HT1080 (cell line): ENCODE data around the gene ERN1. TPM values are rescaled to one million over a fixed set of nuclear protein-coding genes. Genes with fewer than 3 reads are reported as not detected.
"Not testable (repeated sequence)": the region's sequence is repeated elsewhere in the genome, so short reads cannot be mapped to it uniquely, and the experiment has no call there.

ENCODE experiments used
- DNase-seq: peaks from one replicate; pipeline ENCODE4 v3.0.0-alpha.2; 2015; ENCODE audit warnings: low read depth
- total RNA-seq: library from RNA; depleted of rRNA; stranded (reverse); fragments of >200 nt; shearing (Covaris generic); gene quantifications from 2 replicates; pipeline ENCODE4 v1.2.3, GENCODE V29; 2014

The ERN1 gene
- total RNA-seq, 1 experiment from 2014 or later: 2.5 TPM

DNA sequence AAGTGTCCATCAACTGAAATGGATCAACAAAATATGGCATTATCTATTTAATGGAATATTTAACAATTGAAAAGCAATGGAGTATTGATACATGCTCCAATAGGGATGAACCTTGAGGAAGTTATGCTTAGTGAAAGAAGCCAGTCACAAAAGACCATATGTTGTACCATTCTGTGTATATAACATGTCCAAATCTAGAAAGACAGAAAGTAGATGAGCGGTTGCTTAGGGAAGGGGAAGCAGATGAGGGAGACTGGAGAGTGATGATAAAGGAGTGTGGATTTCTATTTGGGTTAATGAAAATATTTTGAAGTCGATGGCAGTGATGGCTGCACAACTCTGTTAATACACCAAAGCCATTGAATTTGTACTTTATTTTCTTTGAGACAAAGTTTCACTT, 8.5 kb upstream of the ERN1 start:
- DNase-seq: no peak

GRCh38 chr17:64135000-64135399, 5.1 kb upstream of the ERN1 start:
- no peak for DNase-seq

GRCh38 chr17:64134216-64134970, 4.4 kb upstream of the ERN1 start:
- no peak for DNase-seq

DNA sequence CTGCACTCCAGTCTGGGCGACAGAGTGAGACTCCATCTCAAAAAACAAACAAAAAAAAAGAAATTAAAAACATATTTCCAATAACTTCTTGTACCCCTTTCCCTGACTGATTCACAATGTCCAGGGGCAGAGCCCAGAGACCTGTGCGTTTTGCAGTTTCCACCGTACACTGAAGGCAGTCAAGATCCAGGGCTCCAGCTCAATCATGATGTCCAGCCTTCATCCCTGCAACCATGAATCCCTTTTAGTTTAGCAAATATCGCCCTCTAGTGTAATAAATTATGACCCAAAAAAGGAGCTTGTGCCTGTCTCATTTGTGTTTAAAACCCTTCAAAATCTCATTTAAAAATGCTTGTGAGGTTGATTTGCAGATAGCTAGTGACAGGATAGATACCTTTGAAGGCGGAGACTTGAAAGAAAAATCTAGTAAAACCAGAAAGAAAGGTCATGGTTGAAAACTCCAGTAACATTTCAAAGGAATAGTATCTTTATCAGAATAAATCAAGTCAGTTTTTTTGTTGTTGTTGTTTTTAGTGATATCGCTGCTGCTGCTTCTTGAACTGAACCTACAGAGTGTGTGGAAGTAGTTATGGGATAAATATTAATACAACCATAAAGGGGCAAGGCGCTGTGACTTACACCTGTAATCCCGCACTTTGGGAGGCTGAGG, 3.7 kb upstream of the ERN1 start:
- DNase-seq: peak; percentile 75

DNA sequence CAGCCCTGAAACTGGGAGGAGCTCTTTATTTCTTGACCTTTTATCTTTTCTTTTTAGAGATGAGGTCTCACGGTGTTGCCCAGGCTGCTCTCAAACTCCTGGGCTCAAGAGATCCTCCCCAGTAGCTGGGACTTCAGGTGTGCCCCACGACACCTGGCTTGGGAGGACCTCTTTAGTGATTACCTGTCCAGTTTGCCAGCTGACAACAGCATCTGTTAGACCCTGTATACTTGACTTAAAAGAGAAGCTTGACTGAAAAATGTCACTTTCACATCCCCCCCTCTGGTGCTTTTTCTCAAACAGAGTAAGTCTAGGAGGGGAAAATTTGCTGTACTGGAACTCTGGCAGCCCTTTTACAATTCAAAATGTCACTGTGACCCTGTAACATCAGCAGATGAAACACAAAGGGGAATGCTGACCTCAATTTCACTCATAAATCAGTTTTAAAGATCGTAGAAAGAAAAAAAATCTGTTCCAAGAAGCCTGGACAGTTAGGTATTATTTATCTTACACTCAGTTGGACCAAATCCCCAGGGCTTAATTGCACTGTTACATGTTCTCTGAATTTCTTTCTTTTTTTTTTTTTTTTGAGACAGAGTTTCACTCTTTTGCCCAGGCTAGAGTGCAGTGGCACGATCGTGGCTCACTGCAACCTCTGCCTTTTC, 1.8 kb upstream of the ERN1 start:
- DNase-seq: no peak

- no peak for DNase-seq
Measured at GRCh38 chr17:64130559-64131001, 636 bp upstream of the ERN1 start.

- DNase-seq: no peak
Measured at GRCh38 chr17:64129515-64129764, 504 bp downstream of the ERN1 start.

- DNase-seq: peak; percentile 27
Measured at GRCh38 chr17:64128787-64129514, 993 bp downstream of the ERN1 start.

- no peak for DNase-seq
Measured at GRCh38 chr17:64126918-64127317, 3.0 kb downstream of the ERN1 start.

GRCh38 chr17:64125937-64126336, 4.0 kb downstream of the ERN1 start:
- DNase-seq: no peak

DNA sequence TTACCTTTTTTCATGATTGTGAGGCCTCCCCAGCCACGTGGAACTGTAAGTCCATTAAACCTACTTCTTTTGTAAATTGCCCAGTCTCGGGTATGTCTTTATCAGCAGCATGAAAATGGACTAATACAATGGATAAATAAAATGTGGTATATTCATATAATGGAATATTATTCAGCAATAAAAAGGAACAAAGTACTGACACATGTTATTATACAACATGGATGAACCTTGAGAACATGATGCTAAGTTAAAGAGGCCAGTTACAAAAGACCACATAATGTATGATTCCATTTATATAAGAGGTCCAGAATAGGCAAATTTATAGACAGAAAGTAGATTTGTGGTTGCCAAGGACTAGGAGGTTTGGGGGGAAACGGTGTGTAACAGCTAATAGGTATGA, 5.3 kb downstream of the ERN1 start:
- no peak for DNase-seq

DNA sequence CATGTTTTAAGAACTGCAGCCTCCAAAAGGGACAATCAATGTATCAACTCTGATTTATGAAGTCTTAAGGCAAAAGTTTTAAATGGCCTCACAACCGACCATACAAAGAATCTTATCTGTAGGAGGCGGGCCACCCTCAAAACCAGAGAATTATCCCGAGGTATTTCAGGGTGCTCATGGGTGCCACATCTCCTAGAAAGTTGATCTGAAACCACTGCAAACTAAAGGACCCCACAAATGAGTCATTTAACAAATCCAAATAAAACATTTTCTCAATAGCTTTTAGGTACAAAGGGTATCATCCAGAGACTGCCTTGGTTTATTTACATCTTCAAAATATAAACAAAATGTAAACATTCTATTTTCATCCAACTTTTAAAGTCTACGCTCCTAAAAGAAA, 6.8 kb downstream of the ERN1 start:
- no peak for DNase-seq

- not testable (repeated sequence) for DNase-seq
Measured at GRCh38 chr17:64120972-64121786, 8.8 kb downstream of the ERN1 start.

- DNase-seq: no peak
Measured at GRCh38 chr17:64120159-64120810, 9.7 kb downstream of the ERN1 start.

DNA sequence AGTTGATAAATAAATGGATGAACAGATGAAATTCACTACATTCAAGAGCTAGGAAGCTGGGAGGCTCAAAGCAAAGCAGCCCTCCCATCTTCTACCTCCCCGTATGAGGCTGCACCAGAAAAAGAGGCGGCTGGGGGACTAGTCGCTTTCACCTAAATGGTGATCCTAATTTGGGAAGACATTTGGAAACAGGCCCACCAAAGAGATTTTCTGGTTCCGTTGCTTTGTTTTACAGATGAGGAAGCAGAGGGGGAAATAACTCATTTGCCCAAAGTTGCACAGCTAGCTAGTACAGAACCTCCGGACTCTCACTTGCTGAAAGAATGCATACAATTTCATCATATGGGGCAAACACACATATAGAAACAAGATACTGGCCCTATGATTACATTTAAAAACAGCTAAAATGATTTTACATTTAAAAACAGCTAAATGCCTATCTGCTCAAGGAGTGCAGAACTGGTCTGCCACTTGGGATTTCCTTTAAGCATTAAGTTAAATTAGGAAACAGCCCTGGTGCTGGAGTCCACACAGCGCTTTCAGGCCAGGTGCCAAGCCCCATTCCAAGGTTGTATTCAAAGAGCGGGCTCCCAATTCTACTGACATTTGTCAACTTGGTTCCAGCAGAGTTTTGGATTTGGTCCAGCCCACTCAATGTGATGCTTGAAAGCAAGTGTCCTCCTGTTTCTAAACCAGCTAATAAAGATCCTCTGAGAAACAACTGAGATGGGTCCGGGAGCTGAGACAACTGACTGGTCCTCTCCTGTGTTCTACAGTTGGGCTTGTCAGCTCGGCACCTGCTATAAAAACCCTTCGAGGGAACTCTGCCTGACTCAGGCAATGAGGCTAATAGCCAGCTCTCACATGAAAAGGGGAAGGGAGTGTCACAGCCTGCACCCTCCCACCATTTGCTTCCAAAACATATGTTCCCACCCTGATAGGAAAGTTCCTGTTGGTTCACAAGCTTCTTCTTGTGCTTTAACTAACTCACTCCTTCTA, 11.7 kb downstream of the ERN1 start:
- no peak for DNase-seq

GRCh38 chr17:64115822-64116534, 14.0 kb downstream of the ERN1 start:
- DNase-seq: peak; percentile 60

- peak; percentile 12 for DNase-seq
Measured at GRCh38 chr17:64115043-64115698, 14.8 kb downstream of the ERN1 start.

DNA sequence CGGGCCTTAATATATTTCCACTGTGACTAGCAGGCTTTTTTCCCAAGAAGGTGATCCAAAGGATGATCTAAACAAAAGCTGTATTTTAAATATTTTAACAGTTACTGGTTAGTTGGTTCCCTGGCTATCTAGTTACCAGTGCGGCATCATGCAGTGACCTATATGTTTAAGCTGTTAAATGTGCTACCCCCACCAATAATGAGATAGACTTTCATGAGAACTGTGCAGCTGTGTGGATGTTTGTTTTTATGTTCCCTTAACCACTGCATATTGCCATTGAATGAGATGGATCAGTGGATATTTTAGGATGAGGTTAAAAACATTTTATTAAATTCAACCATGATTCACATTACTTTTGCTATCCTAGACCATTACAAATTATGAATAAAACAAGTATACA, 16.9 kb downstream of the ERN1 start:
- no peak for DNase-seq
